GM12892 (cell line): ENCODE data around the gene TECPR1. TPM values are rescaled to one million over a fixed set of nuclear protein-coding genes. Genes with fewer than 3 reads are reported as not detected.
A peak's percentile ranks its signal among the peaks of the same experiment; 100 is the strongest.

Experiments
- DNase-seq: peaks from one replicate; pipeline ENCODE4 v3.0.0; 2011; ENCODE audit not compliant: insufficient read length
- FAIRE-seq: peaks from 2 replicates; lab custom pipeline; 2011; peaks lifted over from hg19 to GRCh38; lab: Jason Lieb, UNC
- POLR2A ChIP-seq: IDR thresholded peaks from 2 replicates; pipeline ENCODE4 v1.6.1; 2011; ENCODE audit warnings: low read depth, low read length, control low read depth
- POLR2AphosphoS5 ChIP-seq: IDR thresholded peaks from 2 replicates; pipeline ENCODE4 v1.6.1; 2011; ENCODE audit warnings: low read depth, low read length, control low read depth
- TAF1 ChIP-seq: IDR thresholded peaks from 2 replicates; pipeline ENCODE4 v1.6.1; 2011; ENCODE audit warnings: low read depth, mild to moderate bottlenecking, control low read depth, low read length, borderline replicate concordance
- polyA plus RNA-seq: library from polyadenylated mRNA; unstranded; fragments of >200 nt; gene quantifications from one replicate; pipeline ENCODE4 v1.2.1, GENCODE V29; 2012; ENCODE audit warnings: missing spikeins, inconsistent platforms; ENCODE audit not compliant: missing spikeins

Gene TECPR1
- 6.4 TPM for polyA plus RNA-seq

- FAIRE-seq: peak; percentile 98
- TF ChIP-seq TAF1: no peak
- TF ChIP-seq POLR2AphosphoS5: peak; percentile 41; the same call in 1 of the 2 replicates
- TF ChIP-seq POLR2A: peak; percentile 72; the same call in 1 of the 2 replicates
- peak; percentile 100 for DNase-seq
Observed at GRCh38 chr7:98251601-98252424, at the start of gene TECPR1. Gene TECPR1 (minus strand): TSS chr7:98252232. CDS start chr7:98246146, 6,086 bp downstream.

- no peak for FAIRE-seq
- no peak for DNase-seq
Observed at GRCh38 chr7:98300595-98301372, 48.8 kb upstream of the TECPR1 start.

GRCh38 chr7:98297626-98298286, 45.7 kb upstream of the TECPR1 start:
- no peak for TF ChIP-seq TAF1
- no peak for TF ChIP-seq POLR2A
- TF ChIP-seq POLR2AphosphoS5: no peak
- FAIRE-seq (no peak), DNase-seq (no peak)

More at GRCh38 chr7:98300595-98301372, 48.8 kb upstream of the TECPR1 start:
- no peak for TF ChIP-seq TAF1
- no peak; the same call in 1 of the 2 replicates for TF ChIP-seq POLR2A
- TF ChIP-seq POLR2AphosphoS5: no peak

- FAIRE-seq (no peak), DNase-seq (no peak)
- TF ChIP-seq POLR2A (no peak; the same call in 1 of the 2 replicates), POLR2AphosphoS5 (no peak), TAF1 (no peak)
Observed at GRCh38 chr7:98296833-98297232, 44.8 kb upstream of the TECPR1 start.

GRCh38 chr7:98295467-98296192, 43.6 kb upstream of the TECPR1 start:
- DNase-seq (no peak), FAIRE-seq (peak; percentile 61)
- TF ChIP-seq TAF1 (no peak), POLR2A (no peak), POLR2AphosphoS5 (no peak)

- TF ChIP-seq POLR2A (no peak), POLR2AphosphoS5 (no peak; the same call in 1 of the 2 replicates), TAF1 (no peak)
- DNase-seq (peak; percentile 79), FAIRE-seq (no peak)
Observed at GRCh38 chr7:98294798-98295382, 42.9 kb upstream of the TECPR1 start.

GRCh38 chr7:98294326-98294725, 42.3 kb upstream of the TECPR1 start:
- FAIRE-seq: no peak
- no peak for DNase-seq
- TF ChIP-seq TAF1 (no peak), POLR2A (no peak), POLR2AphosphoS5 (no peak)

- DNase-seq: no peak
- TF ChIP-seq POLR2A (no peak), POLR2AphosphoS5 (no peak), TAF1 (no peak)
- no peak for FAIRE-seq
Observed at GRCh38 chr7:98293746-98294145, 41.7 kb upstream of the TECPR1 start.

GRCh38 chr7:98293265-98293664, 41.2 kb upstream of the TECPR1 start:
- no peak for FAIRE-seq

GRCh38 chr7:98291717-98292116, 39.7 kb upstream of the TECPR1 start:
- DNase-seq: no peak
- FAIRE-seq: no peak
- no peak for TF ChIP-seq POLR2A
- no peak; the same call in 1 of the 2 replicates for TF ChIP-seq POLR2AphosphoS5
- no peak for TF ChIP-seq TAF1

More at GRCh38 chr7:98293265-98293664, 41.2 kb upstream of the TECPR1 start:
- TF ChIP-seq POLR2AphosphoS5 (no peak), TAF1 (no peak), POLR2A (no peak)
- no peak for DNase-seq

- TF ChIP-seq POLR2AphosphoS5: peak; percentile 61; the same call in 1 of the 2 replicates
- no peak for TF ChIP-seq TAF1
- peak; percentile 4; the same call in 1 of the 2 replicates for TF ChIP-seq POLR2A
- DNase-seq (no peak), FAIRE-seq (no peak)
Observed at GRCh38 chr7:98289333-98289875, 37.4 kb upstream of the TECPR1 start.
